H1 (cell line): ENCODE measurements around the gene DMAC2. TPM values are rescaled to one million over a fixed set of nuclear protein-coding genes. Genes with fewer than 3 reads are reported as not detected.

Experiments used
- CTCF ChIA-PET: fragments of 300-600 bp; sonication (Branson Sonifier 250); formaldehyde crosslinking; loops from one replicate; lab custom pipeline; 2021; ENCODE audit not compliant: partially characterized antibody; lab: Charles Lee
- POLR2A ChIA-PET: fragments of 300-600 bp; sonication (Branson Sonifier 250); formaldehyde crosslinking; loops from one replicate; lab custom pipeline; 2021; ENCODE audit warnings: inconsistent platforms; ENCODE audit not compliant: partially characterized antibody; lab: Charles Lee
- DNase-seq, 2 experiments: peaks; one replicate each; pipeline versions ENCODE4 v3.0.0 to v3.0.0-alpha.2; 2010 to 2022; ENCODE audit warnings: low spot score in 2 of 2, low read depth in 1 of 2, mixed read lengths in 1 of 2
- FAIRE-seq: peaks from 2 replicates; lab custom pipeline; 2011; peaks lifted over from hg19 to GRCh38; lab: Jason Lieb, UNC
- H2AFZ ChIP-seq: 2 replicates; pipeline ENCODE4 v1.8.1; 2012; ENCODE audit warnings: low read length, inconsistent platforms
- H2AK5ac ChIP-seq: 2 replicates; pipeline ENCODE4 v1.6.1; 2013; ENCODE audit warnings: low read depth, low read length
- H2BK120ac ChIP-seq: replicated peaks from 2 replicates; pipeline ENCODE3; 2013; ENCODE audit warnings: low read depth, low read length, inconsistent platforms
- H2BK12ac ChIP-seq: 2 replicates; pipeline ENCODE4 v1.6.1; 2013; ENCODE audit warnings: low read depth, low read length
- H2BK15ac ChIP-seq: 2 replicates; pipeline ENCODE4 v1.6.1; 2013; ENCODE audit warnings: low read length
- H2BK20ac ChIP-seq: 2 replicates; pipeline ENCODE4 v1.6.1; 2013; ENCODE audit warnings: low read length
- H2BK5ac ChIP-seq: 2 replicates; pipeline ENCODE4 v1.6.1; 2013; ENCODE audit warnings: low read depth, low read length
- H3K14ac ChIP-seq: 2 replicates; pipeline ENCODE4 v1.6.1; 2013; ENCODE audit warnings: inconsistent platforms; ENCODE audit not compliant: insufficient read length
- H3K18ac ChIP-seq: 2 replicates; pipeline ENCODE4 v1.6.1; 2013; ENCODE audit warnings: low read length; ENCODE audit errors: extremely low read depth
- H3K23ac ChIP-seq: 2 replicates; pipeline ENCODE4 v1.6.1; 2013; ENCODE audit warnings: inconsistent platforms; ENCODE audit not compliant: insufficient read length
- H3K23me2 ChIP-seq: 2 replicates; pipeline ENCODE4 v1.6.1; 2013; ENCODE audit warnings: low read depth, low read length
- H3K27ac ChIP-seq: 2 replicates; pipeline ENCODE4 v1.6.1; 2011; ENCODE audit warnings: low read depth, low read length, inconsistent platforms
- H3K27me3 ChIP-seq, 4 experiments: replicated peaks in 1 of 4; 1 replicate in 1 of 4; 2 replicates in 3 of 4; pipeline versions ENCODE4 v1.6.1 to v1.8.1; 2011 to 2013; ENCODE audit warnings: low read length in 3 of 4, mild to moderate bottlenecking in 3 of 4, inconsistent platforms in 2 of 4, mixed read lengths in 2 of 4, moderate library complexity in 1 of 4; ENCODE audit not compliant: control insufficient read depth in 3 of 4, insufficient read depth in 3 of 4; ENCODE audit errors: extremely low read depth in 1 of 4
- H3K36me3 ChIP-seq, 4 experiments: 2 replicates each; pipeline versions ENCODE4 v1.6.1 to v1.8.1; 2011 to 2013; ENCODE audit warnings: mild to moderate bottlenecking in 4 of 4, low read length in 3 of 4, moderate library complexity in 2 of 4, control low read depth in 1 of 4, inconsistent platforms in 1 of 4; ENCODE audit not compliant: insufficient read depth in 4 of 4, control insufficient read depth in 2 of 4
- H3K4ac ChIP-seq: replicated peaks from 2 replicates; pipeline ENCODE3; 2013; ENCODE audit warnings: low read length, low read depth, mixed read lengths, inconsistent platforms; ENCODE audit not compliant: insufficient read length
- H3K4me1 ChIP-seq, 4 experiments: replicated peaks in 1 of 4; 1 replicate in 1 of 4; 2 replicates in 3 of 4; pipeline versions ENCODE4 v1.6.1 to v1.8.1; 2011 to 2013; ENCODE audit warnings: low read length in 3 of 4, inconsistent platforms in 2 of 4, mixed read lengths in 1 of 4; ENCODE audit not compliant: insufficient read depth in 4 of 4, control insufficient read depth in 3 of 4
- H3K4me2 ChIP-seq, 2 experiments: 2 replicates each; pipeline versions ENCODE4 v1.6.1 to v1.8.1; 2011 to 2013; ENCODE audit warnings: low read depth in 2 of 2, low read length in 2 of 2, control low read depth in 1 of 2, inconsistent platforms in 1 of 2, mild to moderate bottlenecking in 1 of 2; ENCODE audit not compliant: insufficient read depth in 1 of 2
- H3K4me3 ChIP-seq, 4 experiments: fragments of 200-600, 300-600 bp in 1 of 4; sonication (generic), shearing (Covaris generic), sonication (Bioruptor Twin) in 1 of 4; 2 replicates each; pipeline versions ENCODE4 v1.5.1 to v1.8.1; 2011 to 2016; ENCODE audit warnings: low read length in 4 of 4, low read depth in 3 of 4, control low read depth in 2 of 4, inconsistent platforms in 2 of 4, mild to moderate bottlenecking in 2 of 4, mixed read lengths in 1 of 4, moderate library complexity in 1 of 4; ENCODE audit not compliant: insufficient read depth in 2 of 4; ENCODE audit errors: extremely low read depth in 1 of 4
- H3K56ac ChIP-seq: replicated peaks from 2 replicates; pipeline ENCODE3; 2013; ENCODE audit warnings: low read depth, mild to moderate bottlenecking, mixed read lengths, low read length, inconsistent platforms; ENCODE audit not compliant: insufficient read length
- H3K79me1 ChIP-seq: 2 replicates; pipeline ENCODE4 v1.6.1; 2013; ENCODE audit warnings: low read depth, low read length, control low read depth
- H3K79me2 ChIP-seq, 2 experiments: 2 replicates each; pipeline versions ENCODE4 v1.6.1 to v1.8.1; 2012 to 2013; ENCODE audit warnings: low read length in 2 of 2, mild to moderate bottlenecking in 2 of 2, inconsistent platforms in 1 of 2; ENCODE audit not compliant: insufficient read depth in 2 of 2, control insufficient read depth in 1 of 2
- H3K9ac ChIP-seq, 4 experiments: replicated peaks in 1 of 4; 1 replicate in 1 of 4; 2 replicates in 3 of 4; pipeline versions ENCODE4 v1.6.1 to v1.8.1; 2011 to 2013; ENCODE audit warnings: low read depth in 3 of 4, low read length in 3 of 4, control low read depth in 2 of 4, mild to moderate bottlenecking in 2 of 4, moderate library complexity in 2 of 4, inconsistent platforms in 1 of 4; ENCODE audit errors: extremely low read depth in 1 of 4
- H3K9me3 ChIP-seq, 2 experiments: 2 replicates each; pipeline versions ENCODE4 v1.6.1 to v1.8.1; 2012 to 2013; ENCODE audit warnings: mild to moderate bottlenecking in 2 of 2, moderate library complexity in 2 of 2, control low read depth in 1 of 2, inconsistent platforms in 1 of 2, low read depth in 1 of 2, low read length in 1 of 2, mixed read lengths in 1 of 2; ENCODE audit not compliant: insufficient read depth in 2 of 2
- H4K20me1 ChIP-seq, 2 experiments: replicated peaks in 1 of 2; 2 replicates each; pipeline versions ENCODE3 to v1.8.1; 2011 to 2013; ENCODE audit warnings: inconsistent platforms in 2 of 2, low read length in 2 of 2, mild to moderate bottlenecking in 1 of 2; ENCODE audit not compliant: insufficient read depth in 2 of 2, control insufficient read depth in 1 of 2
- H4K5ac ChIP-seq: 2 replicates; pipeline ENCODE4 v1.6.1; 2013; ENCODE audit warnings: low read length, low read depth, mixed read lengths, inconsistent platforms; ENCODE audit not compliant: insufficient read length
- H4K8ac ChIP-seq: 2 replicates; pipeline ENCODE4 v1.8.0; 2013; ENCODE audit warnings: mild to moderate bottlenecking, moderate library complexity, low read length, inconsistent platforms; ENCODE audit not compliant: insufficient read depth; ENCODE audit errors: extremely low read depth
- H4K91ac ChIP-seq: replicated peaks from 2 replicates; pipeline ENCODE3; 2013; ENCODE audit warnings: low read length, mixed read lengths, inconsistent platforms; ENCODE audit not compliant: insufficient read length
- ATF3 ChIP-seq: IDR thresholded peaks from 2 replicates; pipeline ENCODE4 v1.6.1; 2011; ENCODE audit warnings: low read depth, mild to moderate bottlenecking, low read length; ENCODE audit not compliant: insufficient read depth
- CBX5 ChIP-seq: fragments of 300-800, 300-1000 bp; sonication (generic); IDR thresholded peaks from 2 replicates; pipeline ENCODE4 v1.7.1; 2016; ENCODE audit warnings: antibody characterized with exemption, low read length, low read depth
- CEBPB ChIP-seq: IDR thresholded peaks from 2 replicates; pipeline ENCODE4 v1.6.1; 2012; ENCODE audit warnings: low read depth, low read length
- HDAC2 ChIP-seq, 2 experiments: fragments of 300-600 bp in 1 of 2; sonication (generic) in 1 of 2; IDR thresholded peaks; 2 replicates each; pipeline ENCODE4 v1.6.1; 2011 to 2012; ENCODE audit warnings: low read depth in 2 of 2, low read length in 2 of 2, mild to moderate bottlenecking in 2 of 2, moderate library complexity in 2 of 2, borderline replicate concordance in 1 of 2, inconsistent platforms in 1 of 2
- NRF1 ChIP-seq: IDR thresholded peaks from 2 replicates; pipeline ENCODE4 v1.6.1; 2011; ENCODE audit warnings: mild to moderate bottlenecking, low read depth, low read length, improper control_type of control experiment
- POLR2A ChIP-seq, 2 experiments: IDR thresholded peaks; 1 replicate in 1 of 2; 2 replicates in 1 of 2; pipeline ENCODE4 v1.6.1; 2011; ENCODE audit warnings: low read depth in 2 of 2, low read length in 2 of 2, mild to moderate bottlenecking in 2 of 2; ENCODE audit errors: control extremely low read depth in 1 of 2
- POLR2AphosphoS5 ChIP-seq: IDR thresholded peaks from 2 replicates; pipeline ENCODE4 v1.6.1; 2011; ENCODE audit warnings: low read depth, low read length
- RNF2 ChIP-seq: fragments of 200-900, 300-1000 bp; sonication (generic); IDR thresholded peaks from 2 replicates; pipeline ENCODE4 v1.7.1; 2016; ENCODE audit warnings: borderline replicate concordance, low read depth, mild to moderate bottlenecking, antibody characterized with exemption, low read length; ENCODE audit not compliant: poor library complexity, severe bottlenecking; ENCODE audit errors: missing control alignments
- RXRA ChIP-seq: IDR thresholded peaks from 2 replicates; pipeline ENCODE4 v1.6.1; 2011; ENCODE audit warnings: low read depth, mild to moderate bottlenecking, low read length, moderate library complexity; ENCODE audit not compliant: insufficient read depth
- SIX5 ChIP-seq: IDR thresholded peaks from 2 replicates; pipeline ENCODE4 v1.6.1; 2011; ENCODE audit warnings: mild to moderate bottlenecking, low read depth, low read length
- SP2 ChIP-seq: IDR thresholded peaks from 2 replicates; pipeline ENCODE4 v1.6.1; 2012; ENCODE audit warnings: mild to moderate bottlenecking, low read length, inconsistent platforms
- SP4 ChIP-seq: IDR thresholded peaks from 2 replicates; pipeline ENCODE4 v1.6.1; 2012; ENCODE audit warnings: low read length, inconsistent platforms
- ZNF274 ChIP-seq: IDR thresholded peaks from 2 replicates; pipeline ENCODE4 v1.7.0; 2012; ENCODE audit warnings: low read length, borderline replicate concordance; ENCODE audit errors: extremely low read depth
- WGBS, 2 experiments: shearing (Covaris generic) in 1 of 2; methylation state at CpG; one replicate each; pipeline versions ENCODE4 v1.1.6 to v1.1.7; 2013 to 2015; ENCODE audit warnings: low lambda C conversion rate in 2 of 2, mixed read lengths in 2 of 2, inconsistent platforms in 1 of 2, low coverage in 1 of 2, missing lambda C conversion rate in 1 of 2; ENCODE audit not compliant: insufficient replicate concordance in 2 of 2, insufficient coverage in 1 of 2, insufficient read length in 1 of 2; ENCODE audit errors: extremely low coverage in 1 of 2, missing lambda C conversion rate in 1 of 2; 5-methylcytosine and 5-hydroxymethylcytosine counted together
- polyA plus RNA-seq, 7 experiments: library from polyadenylated mRNA; depleted of rRNA in 3 of 7; stranded (reverse) in 5 of 7; unstranded in 2 of 7; fragments of >200 nt in 5 of 7; fragments of 200-250 nt in 2 of 7; gene quantifications; 1 replicate in 5 of 7; 2 replicates in 1 of 7; 4 replicates in 1 of 7; pipeline versions ENCODE4 v1.2.1 to v1.2.3, GENCODE V29; 2011 to 2013; ENCODE audit warnings: missing spikeins in 2 of 7, mixed read lengths in 2 of 7
- total RNA-seq: library from RNA; stranded (reverse); fragmentation: NEBNext Ultra II Directional; extraction: Animal tissue kit (Norgen Biotek cat#: 25700); gene quantifications from 2 replicates; pipeline ENCODE4 v1.2.1, GENCODE V29; 2021

The DMAC2 gene
- total and polyA plus RNA-seq, 2 of the 8 experiments (the other 6 are each of a cell fraction or from before 2014, with no cell fraction given), result 86.8 to 170 TPM

- Histone ChIP-seq H3K27ac (peak overlapping the region; percentile 23; the same call in 1 of the 2 replicates), H3K4ac (no peak overlapping the region), H3K23me2 (no peaks in the 10 kb centered on the region), H3K56ac (no peak overlapping the region), H3K9me3 (no peaks in the 10 kb centered on the region), H4K8ac (no peak overlapping the region; the same call in 1 of the 2 replicates), H2AK5ac (no peak overlapping the region), H3K4me1 (peaks cover 0 to 5% (median 1%) of the 10 kb centered on the region in 4 experiments; a peak in 5 of 7 replicates), H3K4me3 (no peak overlapping the region), H4K5ac (no peak overlapping the region), H3K79me1 (no peaks in the 10 kb centered on the region), H2BK120ac (no peak overlapping the region), H2BK20ac (no peak overlapping the region), H2BK15ac (no peak overlapping the region), H3K23ac (no peak overlapping the region), H3K14ac (no peak overlapping the region), H4K91ac (no peak overlapping the region), H3K79me2 (no peaks in the 10 kb centered on the region), H3K4me2 (no peak overlapping the region; a peak in 1 of 4 replicates), H4K20me1 (peaks cover 0 to 6% of the 10 kb centered on the region in 2 experiments), H3K27me3 (no peaks in the 10 kb centered on the region), H2AFZ (no peak overlapping the region), H2BK12ac (0 out of 2 replicates have a peak overlapping the region, but pooled peaks have one; percentile 4), H3K9ac (peak overlapping the region in 1 of 4 experiments; percentile 43; a peak in 1 of 7 replicates), H2BK5ac (0 out of 2 replicates have a peak overlapping the region, but pooled peaks have one; percentile 1), H3K36me3 (peaks cover 0 to 5% (median 2%) of the 10 kb centered on the region in 4 experiments; a peak in 3 of 8 replicates), H3K18ac (no peak overlapping the region)
- DNase-seq, result no peak
- ChIA-PET CTCF (interaction anchor here (0.9 to 4.9 kb wide), 8 partner anchors 11 to 163 kb away, joined by 3 to 34 read pairs (median 4); partner anchors contain the start of gene B3GNT8), POLR2A (interaction anchor here (1.0 to 3.3 kb wide), 9 partner anchors 9 to 32 kb away, joined by 3 to 13 read pairs (median 7); partner anchors contain the start of genes B3GNT8 and DMAC2)
- WGBS, 2 experiments, result 61% methylated on average over 4 of the region's 4 CpGs; no CpG with 5 or more reads in 1 of the 2 experiments
- FAIRE-seq, result peak; percentile 50
- TF ChIP-seq CBX5 (no peak), RXRA (no peak), CEBPB (no peak), SIX5 (no peak), ZNF274 (no peak), SP2 (no peak), POLR2AphosphoS5 (no peak), ATF3 (no peak), RNF2 (no peak), HDAC2 (IDR thresholded peaks at IDR 0.05; ENCODE audit: borderline replicate concordance in 1 of 2, low read depth in 2 of 2, low read length in 2 of 2) (no peak), POLR2A (IDR thresholded peaks at IDR 0.05; ENCODE audit: control extremely low read depth in 1 of 2, low read depth in 2 of 2, low read length in 2 of 2) (no peak), SP4 (no peak), NRF1 (no peak)
Observed at GRCh38 chr19:41407271-41407670, 32.4 kb downstream of the DMAC2 start.
